GM18858 (cell line): ENCODE results near the gene RAB3IP.
"Not testable (repeated sequence)": the region's sequence is repeated elsewhere in the genome, so short reads cannot be mapped to it uniquely, and the experiment has no call there.

ENCODE experiments used
- ATAC-seq: cut with Tn5 transposase; IDR thresholded peaks from one replicate; pipeline ENCODE4 v1.9.1; 2021; ENCODE audit not compliant: unreplicated experiment

Gene RAB3IP

DNA sequence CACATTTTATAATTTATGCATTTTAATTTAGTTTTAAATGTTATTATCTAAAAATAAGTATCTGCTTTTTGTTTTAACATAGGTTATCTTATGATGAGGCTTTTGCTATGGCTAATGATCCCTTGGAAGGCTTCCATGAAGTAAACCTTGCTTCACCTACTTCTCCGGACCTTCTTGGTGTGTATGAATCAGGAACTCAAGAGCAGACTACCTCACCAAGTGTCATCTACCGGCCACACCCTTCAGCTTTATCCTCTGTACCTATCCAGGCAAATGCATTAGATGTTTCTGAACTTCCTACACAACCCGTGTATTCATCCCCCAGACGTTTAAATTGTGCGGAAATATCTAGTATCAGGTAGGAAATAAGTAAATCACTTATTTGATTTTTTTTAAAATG lies 16.6 kb downstream of the RAB3IP start:
- ATAC-seq: no peak

DNA sequence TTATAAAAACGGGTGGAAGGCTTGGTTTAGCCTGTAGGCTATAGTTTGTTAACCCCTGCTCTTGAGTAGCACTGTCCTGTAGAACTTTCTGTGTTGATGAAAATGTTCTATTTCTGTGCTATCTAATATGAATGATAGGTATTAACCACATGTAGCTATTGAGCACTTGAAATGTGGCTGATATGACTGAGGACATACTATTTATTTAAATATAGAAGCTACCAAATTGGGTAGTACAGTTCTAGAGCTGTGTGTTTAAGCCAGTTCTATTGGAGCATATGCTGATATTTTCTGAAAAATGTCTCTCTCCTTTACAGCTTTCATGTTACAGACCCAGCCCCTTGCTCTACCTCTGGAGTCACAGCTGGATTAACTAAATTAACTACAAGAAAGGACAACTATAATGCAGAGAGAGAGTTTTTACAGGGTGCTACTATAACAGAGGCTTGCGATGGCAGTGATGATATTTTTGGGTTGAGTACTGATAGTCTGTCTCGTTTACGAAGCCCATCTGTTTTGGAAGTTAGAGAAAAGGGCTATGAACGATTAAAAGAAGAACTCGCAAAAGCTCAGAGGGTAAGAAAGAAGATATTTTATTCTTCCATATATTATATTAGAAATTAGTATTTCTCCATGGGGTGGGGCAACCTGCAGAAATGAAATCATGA lies 17.6 kb downstream of the RAB3IP start:
- ATAC-seq: no peak

DNA sequence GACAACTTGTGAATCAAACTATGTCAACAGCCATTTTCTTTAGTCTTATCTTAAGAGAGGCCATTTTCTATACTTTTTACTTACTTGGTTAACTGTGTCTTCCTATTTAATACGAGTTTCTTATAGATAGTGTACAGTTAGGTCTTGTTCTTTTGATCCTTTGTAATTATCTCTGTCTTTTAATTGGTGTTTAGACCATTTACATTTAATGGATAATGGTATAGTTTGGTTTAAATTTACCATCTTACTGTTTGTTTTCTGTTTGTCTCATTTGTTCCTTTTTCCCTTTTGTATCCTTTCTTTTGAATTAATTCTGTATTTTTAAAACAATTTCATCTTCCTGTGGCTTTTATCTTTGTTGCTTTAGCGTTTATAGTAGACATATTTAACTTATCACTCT lies 19.4 kb downstream of the RAB3IP start:
- no peak for ATAC-seq

DNA sequence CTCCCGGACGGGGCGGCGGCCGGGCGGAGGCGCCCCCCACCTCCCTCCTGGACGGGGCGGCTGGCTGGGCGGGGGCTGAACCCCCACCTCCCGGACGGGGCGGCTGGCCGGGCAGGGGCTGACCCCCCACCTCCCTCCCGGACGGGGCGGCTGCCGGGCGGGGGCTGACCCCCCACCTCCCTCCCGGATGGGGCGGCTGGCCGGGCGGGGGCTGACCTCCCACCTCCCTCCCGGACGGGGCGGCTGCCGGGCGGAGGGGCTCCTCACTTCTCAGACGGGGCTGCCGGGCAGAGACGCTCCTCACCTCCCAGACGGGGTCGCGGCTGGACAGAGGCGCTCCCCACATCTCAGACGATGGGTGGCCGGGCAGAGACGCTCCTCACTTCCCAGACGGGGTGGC lies 20.9 kb downstream of the RAB3IP start:
- not testable (repeated sequence) for ATAC-seq

- no peak for ATAC-seq
Observed at GRCh38 chr12:69765515-69765914, 26.9 kb downstream of the RAB3IP start.

DNA sequence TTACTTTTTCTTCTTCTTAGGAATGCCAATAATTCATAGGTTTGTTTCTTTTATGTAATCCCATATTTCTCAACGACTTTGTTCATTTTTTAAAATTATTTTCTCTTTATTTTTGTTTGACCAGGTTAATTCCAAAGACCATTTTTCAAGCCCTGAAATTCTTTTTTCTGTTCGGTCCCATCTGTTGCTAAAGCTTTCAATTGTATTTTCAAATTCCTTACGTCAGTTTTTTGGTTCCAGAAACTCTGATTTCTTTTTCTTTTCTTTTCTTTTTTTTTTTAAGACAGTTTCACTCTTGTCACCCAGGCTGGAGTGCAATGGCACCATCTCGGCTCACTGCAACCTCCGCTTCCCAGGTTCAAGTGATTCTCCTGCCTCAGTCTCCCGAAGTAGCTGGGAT lies 27.6 kb downstream of the RAB3IP start:
- ATAC-seq: no peak

DNA sequence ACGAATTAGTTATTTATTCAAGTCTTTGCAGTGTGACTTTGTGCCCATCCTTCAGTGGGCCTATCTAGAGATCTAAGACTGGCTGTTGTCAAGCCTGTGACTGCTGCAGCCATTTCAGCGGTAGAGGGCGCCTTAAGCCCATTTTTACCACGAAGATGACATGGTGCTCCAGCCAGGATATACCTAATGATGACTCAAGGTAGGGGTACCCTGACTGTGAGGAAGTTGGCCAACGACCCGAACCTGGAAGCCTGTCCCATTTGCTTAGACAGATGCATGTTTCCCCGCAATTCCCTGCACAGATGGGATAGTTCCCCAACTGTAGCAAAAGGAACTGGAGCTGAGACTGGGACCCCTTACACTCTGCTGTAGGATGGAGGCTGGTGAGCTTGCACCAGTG lies 41.3 kb downstream of the RAB3IP start:
- ATAC-seq: no peak

DNA sequence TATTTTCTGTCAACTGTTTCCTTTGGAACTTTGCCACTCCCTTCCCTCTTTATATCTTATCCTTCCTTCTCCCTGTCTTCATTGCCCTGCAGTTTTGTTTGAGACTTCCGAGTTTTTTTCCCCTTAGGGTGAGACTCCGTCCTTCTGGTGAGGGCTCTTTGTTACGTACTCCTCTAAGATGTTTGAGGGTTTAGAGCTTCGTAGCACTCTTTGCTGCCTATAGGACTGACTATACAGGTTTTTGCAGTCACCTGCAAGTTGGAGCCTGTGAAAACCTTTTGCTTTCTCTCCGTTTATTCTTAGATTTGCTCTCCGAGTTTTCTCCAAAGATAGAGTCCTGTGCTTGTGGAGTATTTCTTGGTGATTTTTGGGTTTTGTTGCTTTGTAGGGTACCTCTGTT lies 44.7 kb downstream of the RAB3IP start:
- ATAC-seq: no peak

- no peak for ATAC-seq
Observed at GRCh38 chr12:69789351-69789750, 50.7 kb downstream of the RAB3IP start.

GRCh38 chr12:69792533-69792932 lies 53.9 kb downstream of the RAB3IP start:
- ATAC-seq: no peak

- ATAC-seq: not testable (repeated sequence)
Observed at GRCh38 chr12:69807101-69807897, 68.6 kb downstream of the RAB3IP start.

GRCh38 chr12:69810870-69811498 lies 72.3 kb downstream of the RAB3IP start:
- ATAC-seq: no peak

DNA sequence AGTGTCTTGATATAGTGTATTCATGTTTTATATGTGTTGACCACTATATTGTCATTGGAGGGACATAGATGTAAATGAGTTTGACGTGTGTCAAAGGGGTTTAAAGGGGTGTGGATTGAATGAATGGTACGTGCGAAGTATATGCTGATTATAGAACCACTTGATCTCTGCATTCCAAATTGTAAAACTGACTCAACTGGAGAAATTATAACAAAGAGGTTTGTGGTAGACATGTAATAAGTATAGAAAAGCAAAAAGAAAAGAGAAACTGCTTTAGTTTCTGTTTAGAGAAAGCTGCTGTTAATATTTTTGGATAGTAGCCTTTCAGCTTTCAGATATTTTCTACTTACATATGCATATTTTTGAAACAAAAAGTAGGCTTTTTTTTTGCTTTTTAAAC lies 77.4 kb downstream of the RAB3IP start:
- peak; percentile 44 for ATAC-seq

GRCh38 chr12:69821032-69821455 lies 82.4 kb downstream of the RAB3IP start:
- no peak for ATAC-seq

- ATAC-seq: no peak
Observed at GRCh38 chr12:69821456-69822159, 82.9 kb downstream of the RAB3IP start.

DNA sequence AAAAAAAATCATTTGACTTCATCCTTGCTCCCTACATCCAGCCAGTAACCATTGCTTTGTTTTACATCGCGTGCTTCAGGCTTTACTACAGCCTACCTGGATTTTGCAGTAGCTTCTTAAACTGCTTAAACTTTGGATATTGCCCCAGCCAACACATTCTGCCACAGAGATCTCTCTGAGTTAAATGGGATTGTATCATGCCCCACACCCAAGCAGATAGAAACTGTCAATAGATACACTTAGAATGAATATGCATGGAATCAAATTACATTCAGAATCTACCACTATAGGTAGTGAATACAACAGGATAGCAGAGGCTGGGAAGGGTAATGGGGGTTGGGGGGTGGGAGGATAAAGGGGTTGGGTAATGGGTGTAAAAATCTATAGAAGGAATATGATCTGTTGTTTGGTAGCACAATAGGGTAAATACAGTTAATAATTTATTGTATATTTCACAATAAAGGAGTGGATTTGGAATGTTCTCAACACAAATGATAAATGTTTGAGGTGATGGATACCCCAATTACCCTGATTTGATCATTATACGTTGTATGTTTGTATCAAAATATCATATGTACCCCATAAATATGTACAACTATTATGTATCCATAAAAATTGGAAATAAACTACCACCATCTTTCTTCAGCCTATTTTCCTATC lies 83.7 kb downstream of the RAB3IP start:
- ATAC-seq: no peak

- ATAC-seq: no peak
Observed at GRCh38 chr12:69824028-69824427, 85.4 kb downstream of the RAB3IP start.

- no peak for ATAC-seq
Observed at GRCh38 chr12:69824966-69825560, 86.4 kb downstream of the RAB3IP start, which contains the start of gene MYRFL. MYRFL (plus strand) TSS chr12:69825227; CDS start chr12:69825518, 291 bp downstream.

- ATAC-seq: no peak
Observed at GRCh38 chr12:69828897-69829296, 90.2 kb downstream of the RAB3IP start.

DNA sequence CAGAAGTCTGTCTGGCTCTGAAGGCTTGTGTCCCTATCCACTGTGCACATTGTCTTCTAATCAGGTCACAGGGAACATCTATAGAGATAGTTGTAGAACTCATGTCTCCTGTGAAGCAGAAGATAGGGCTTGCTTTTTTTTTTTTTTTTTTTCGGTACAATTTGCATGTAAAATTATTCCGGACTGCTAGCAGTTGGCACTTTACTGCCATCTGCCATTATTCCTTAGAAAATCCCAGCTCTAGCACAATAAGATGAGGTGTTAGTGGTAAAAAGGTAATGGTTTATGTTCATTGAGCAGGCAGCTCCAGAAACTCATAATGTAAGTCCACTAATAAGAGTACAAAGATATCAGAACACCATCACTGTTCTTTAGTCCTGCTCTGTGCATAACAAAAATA lies 95.0 kb downstream of the RAB3IP start:
- ATAC-seq: no peak
